SK-N-SH (cell line): ENCODE data around the gene C6. TPM values are rescaled to one million over a fixed set of nuclear protein-coding genes. Genes with fewer than 3 reads are reported as not detected.

Source experiments
- CTCF ChIA-PET: fragments of 300-600, 350-600 bp; formaldehyde crosslinking; extraction: SDS; loops from one replicate; lab custom pipeline; 2021; lab: Yijun Ruan, JAX
- POLR2A ChIA-PET: fragments of 350-600 bp; sonication (Branson Sonifier 250); formaldehyde crosslinking; extraction: SDS; loops from one replicate; lab custom pipeline; 2020; ENCODE audit warnings: antibody characterized with exemption, inconsistent platforms; lab: Yijun Ruan, JAX
- DNase-seq: peaks from one replicate; pipeline ENCODE4 v3.0.0; 2012
- H2AFZ ChIP-seq: fragments of 200-600 bp; sonication (generic); 2 replicates; pipeline ENCODE4 v1.8.1; 2016; ENCODE audit warnings: antibody characterized with exemption, mild to moderate bottlenecking, low read depth
- H3F3A ChIP-seq: fragments of 200-600 bp; sonication (generic); replicated peaks from 2 replicates; pipeline ENCODE3; 2016; ENCODE audit warnings: antibody characterized with exemption, mild to moderate bottlenecking; ENCODE audit not compliant: insufficient read depth
- H3K27ac ChIP-seq, 2 experiments: fragments of 200-500 bp in 1 of 2; fragments of 200-600 bp in 1 of 2; sonication (Bioruptor generic) in 1 of 2; sonication (generic), shearing (Covaris generic) in 1 of 2; 2 replicates each; pipeline versions ENCODE4 v1.5.1 to v1.6.1; 2014 to 2016; ENCODE audit warnings: low read depth in 2 of 2, inconsistent platforms in 1 of 2, low read length in 1 of 2, mild to moderate bottlenecking in 1 of 2, mixed read lengths in 1 of 2
- H3K27me3 ChIP-seq: fragments of 200-600 bp; sonication (generic), shearing (Covaris generic); 2 replicates; pipeline ENCODE4 v1.6.1; 2016; ENCODE audit warnings: mixed run types; ENCODE audit not compliant: insufficient read depth
- H3K36me3 ChIP-seq, 2 experiments: fragments of 200-500 bp in 1 of 2; fragments of 200-600 bp in 1 of 2; sonication (Bioruptor generic) in 1 of 2; sonication (generic) in 1 of 2; replicated peaks in 1 of 2; 2 replicates each; pipeline versions ENCODE3 to v1.5.1; 2014 to 2016; ENCODE audit warnings: low read length in 1 of 2, mild to moderate bottlenecking in 1 of 2; ENCODE audit not compliant: insufficient read depth in 2 of 2, control insufficient read depth in 1 of 2
- H3K4me1 ChIP-seq, 2 experiments: fragments of 200-500 bp in 1 of 2; fragments of 200-600 bp in 1 of 2; sonication (Bioruptor generic) in 1 of 2; sonication (generic), shearing (Covaris generic) in 1 of 2; 2 replicates each; pipeline versions ENCODE4 v1.5.1 to v1.6.1; 2014 to 2016; ENCODE audit warnings: low read depth in 1 of 2, low read length in 1 of 2, mixed run types in 1 of 2; ENCODE audit not compliant: insufficient read depth in 2 of 2, control insufficient read depth in 1 of 2
- H3K4me2 ChIP-seq: fragments of 200-600 bp; sonication (generic), shearing (Covaris generic); 2 replicates; pipeline ENCODE4 v1.6.1; 2017; ENCODE audit warnings: mixed run types
- H3K4me3 ChIP-seq, 2 experiments: fragments of 200-500 bp in 1 of 2; fragments of 200-600 bp in 1 of 2; sonication (Bioruptor generic) in 1 of 2; sonication (generic), shearing (Covaris generic) in 1 of 2; 2 replicates each; pipeline versions ENCODE4 v1.5.1 to v1.8.1; 2014 to 2016; ENCODE audit warnings: low read depth in 2 of 2, inconsistent platforms in 1 of 2, low read length in 1 of 2, mild to moderate bottlenecking in 1 of 2, mixed read lengths in 1 of 2, moderate library complexity in 1 of 2
- H3K79me2 ChIP-seq: fragments of 200-600 bp; sonication (generic); 2 replicates; pipeline ENCODE4 v1.8.1; 2017; ENCODE audit warnings: mild to moderate bottlenecking; ENCODE audit not compliant: insufficient read depth
- H3K9ac ChIP-seq: fragments of 200-600 bp; sonication (generic); 2 replicates; pipeline ENCODE4 v1.6.1; 2017; ENCODE audit warnings: mixed run types
- H3K9me2 ChIP-seq: fragments of 200-600 bp; sonication (generic); 2 replicates; pipeline ENCODE4 v1.6.1; 2017; ENCODE audit warnings: mixed run types
- H3K9me3 ChIP-seq: fragments of 200-600 bp; sonication (generic); 2 replicates; pipeline ENCODE4 v1.6.1; 2017; ENCODE audit warnings: mixed run types, mild to moderate bottlenecking, moderate library complexity
- H4K20me1 ChIP-seq: fragments of 200-600 bp; sonication (generic); 2 replicates; pipeline ENCODE4 v1.6.1; 2017; ENCODE audit warnings: mild to moderate bottlenecking, mixed run types; ENCODE audit not compliant: insufficient read depth
- CHD2 ChIP-seq: fragments of 150-350 bp; IDR thresholded peaks from 2 replicates; pipeline ENCODE4 v1.6.1; 2018; ENCODE audit warnings: low read length; ENCODE audit not compliant: partially characterized antibody
- FOSL2 ChIP-seq: IDR thresholded peaks from 2 replicates; pipeline ENCODE4 v1.4.0; 2012; ENCODE audit warnings: low read depth, mild to moderate bottlenecking, moderate library complexity, borderline replicate concordance
- FOXM1 ChIP-seq: IDR thresholded peaks from 2 replicates; pipeline ENCODE4 v1.4.0; 2012; ENCODE audit warnings: low read depth, mild to moderate bottlenecking
- GABPA ChIP-seq: IDR thresholded peaks from 2 replicates; pipeline ENCODE4 v1.4.0; 2012; ENCODE audit warnings: low read depth, mild to moderate bottlenecking
- JUND ChIP-seq: IDR thresholded peaks from 2 replicates; pipeline ENCODE4 v1.4.0; 2012
- MEF2A ChIP-seq: IDR thresholded peaks from 2 replicates; pipeline ENCODE4 v1.4.0; 2012; ENCODE audit warnings: low read depth, borderline replicate concordance
- MXI1 ChIP-seq: IDR thresholded peaks from 2 replicates; pipeline ENCODE4 v1.6.1; 2012; ENCODE audit warnings: mild to moderate bottlenecking, low read depth, low read length, improper control_type of control experiment
- NRF1 ChIP-seq: IDR thresholded peaks from 2 replicates; pipeline ENCODE4 v1.6.1; 2012; ENCODE audit warnings: low read depth, mild to moderate bottlenecking, low read length
- POLR2AphosphoS5 ChIP-seq: IDR thresholded peaks from 2 replicates; pipeline ENCODE4 v1.6.1; 2012; ENCODE audit warnings: low read depth, low read length
- RCOR1 ChIP-seq: fragments of 150-350 bp; IDR thresholded peaks from 2 replicates; pipeline ENCODE4 v1.6.1; 2017; ENCODE audit warnings: antibody characterized with exemption, low read length
- RFX5 ChIP-seq: IDR thresholded peaks from 2 replicates; pipeline ENCODE4 v1.6.1; 2012; ENCODE audit warnings: mild to moderate bottlenecking, improper control_type of control experiment, low read length
- TCF12 ChIP-seq: IDR thresholded peaks from 2 replicates; pipeline ENCODE4 v1.4.0; 2012
- TEAD4 ChIP-seq: IDR thresholded peaks from 2 replicates; pipeline ENCODE4 v1.4.0; 2012; ENCODE audit warnings: mild to moderate bottlenecking, borderline replicate concordance; ENCODE audit not compliant: insufficient read depth
- WGBS: methylation state at CpG from one replicate; pipeline ENCODE4 v1.1.6; 2017; ENCODE audit warnings: low lambda C conversion rate; 5-methylcytosine and 5-hydroxymethylcytosine counted together
- polyA plus RNA-seq, 3 experiments: library from polyadenylated mRNA; depleted of rRNA; stranded (reverse); fragments of >200 nt; gene quantifications; 2 replicates each; pipeline ENCODE4 v1.2.3, GENCODE V29; 2012
- TF ChIP-seq, protein P1 (sequence below): IDR thresholded peaks from 2 replicates; pipeline ENCODE4 v1.6.1; 2012; ENCODE audit warnings: mild to moderate bottlenecking, low read depth, low read length, moderate library complexity
- TF ChIP-seq, protein P2 (sequence below): fragments of 200-600 bp; sonication (generic); IDR thresholded peaks from 2 replicates; pipeline ENCODE4 v1.6.1; 2017; ENCODE audit warnings: antibody characterized with exemption, mild to moderate bottlenecking, moderate library complexity
- TF ChIP-seq, protein P3 (sequence below): IDR thresholded peaks from 2 replicates; pipeline ENCODE4 v1.4.0; 2012; ENCODE audit warnings: low read depth, borderline replicate concordance
- TF ChIP-seq, protein P4 (sequence below): IDR thresholded peaks from 2 replicates; pipeline ENCODE4; 2012
- TF ChIP-seq, protein P5 (sequence below): fragments of 150-350 bp; IDR thresholded peaks from 2 replicates; pipeline ENCODE4 v1.6.1; 2017; ENCODE audit warnings: antibody characterized with exemption, low read length, low read depth, borderline replicate concordance

The C6 gene
- polyA plus RNA-seq, 1 of the 3 experiments (the other 2 are of a cell fraction) = 0.08 TPM

DNA sequence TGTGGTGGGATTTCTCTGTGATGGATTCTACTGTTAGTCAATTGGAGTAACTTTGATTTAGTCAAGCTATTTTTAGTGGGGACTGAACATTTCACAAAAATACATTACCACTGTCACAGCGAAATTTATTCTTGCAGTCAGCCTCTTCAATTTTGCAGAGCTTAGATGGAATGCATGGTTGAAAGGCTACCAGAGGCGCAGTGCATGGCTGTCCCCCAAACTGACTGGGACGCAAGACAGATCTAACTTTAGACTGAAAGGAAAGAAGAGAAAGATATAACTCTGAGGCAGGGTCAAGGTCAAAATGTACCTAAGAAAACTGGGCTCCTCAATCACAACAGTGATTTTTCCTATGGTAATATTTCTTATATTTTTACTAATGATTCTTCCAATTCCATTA, 13.7 kb downstream of the C6 start (continued):
- TF ChIP-seq CHD2 = no peak
- TF ChIP-seq, protein P1, sequence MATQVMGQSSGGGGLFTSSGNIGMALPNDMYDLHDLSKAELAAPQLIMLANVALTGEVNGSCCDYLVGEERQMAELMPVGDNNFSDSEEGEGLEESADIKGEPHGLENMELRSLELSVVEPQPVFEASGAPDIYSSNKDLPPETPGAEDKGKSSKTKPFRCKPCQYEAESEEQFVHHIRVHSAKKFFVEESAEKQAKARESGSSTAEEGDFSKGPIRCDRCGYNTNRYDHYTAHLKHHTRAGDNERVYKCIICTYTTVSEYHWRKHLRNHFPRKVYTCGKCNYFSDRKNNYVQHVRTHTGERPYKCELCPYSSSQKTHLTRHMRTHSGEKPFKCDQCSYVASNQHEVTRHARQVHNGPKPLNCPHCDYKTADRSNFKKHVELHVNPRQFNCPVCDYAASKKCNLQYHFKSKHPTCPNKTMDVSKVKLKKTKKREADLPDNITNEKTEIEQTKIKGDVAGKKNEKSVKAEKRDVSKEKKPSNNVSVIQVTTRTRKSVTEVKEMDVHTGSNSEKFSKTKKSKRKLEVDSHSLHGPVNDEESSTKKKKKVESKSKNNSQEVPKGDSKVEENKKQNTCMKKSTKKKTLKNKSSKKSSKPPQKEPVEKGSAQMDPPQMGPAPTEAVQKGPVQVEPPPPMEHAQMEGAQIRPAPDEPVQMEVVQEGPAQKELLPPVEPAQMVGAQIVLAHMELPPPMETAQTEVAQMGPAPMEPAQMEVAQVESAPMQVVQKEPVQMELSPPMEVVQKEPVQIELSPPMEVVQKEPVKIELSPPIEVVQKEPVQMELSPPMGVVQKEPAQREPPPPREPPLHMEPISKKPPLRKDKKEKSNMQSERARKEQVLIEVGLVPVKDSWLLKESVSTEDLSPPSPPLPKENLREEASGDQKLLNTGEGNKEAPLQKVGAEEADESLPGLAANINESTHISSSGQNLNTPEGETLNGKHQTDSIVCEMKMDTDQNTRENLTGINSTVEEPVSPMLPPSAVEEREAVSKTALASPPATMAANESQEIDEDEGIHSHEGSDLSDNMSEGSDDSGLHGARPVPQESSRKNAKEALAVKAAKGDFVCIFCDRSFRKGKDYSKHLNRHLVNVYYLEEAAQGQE = no peak
- TF ChIP-seq, all 33 proteins: peak for 0

DNA sequence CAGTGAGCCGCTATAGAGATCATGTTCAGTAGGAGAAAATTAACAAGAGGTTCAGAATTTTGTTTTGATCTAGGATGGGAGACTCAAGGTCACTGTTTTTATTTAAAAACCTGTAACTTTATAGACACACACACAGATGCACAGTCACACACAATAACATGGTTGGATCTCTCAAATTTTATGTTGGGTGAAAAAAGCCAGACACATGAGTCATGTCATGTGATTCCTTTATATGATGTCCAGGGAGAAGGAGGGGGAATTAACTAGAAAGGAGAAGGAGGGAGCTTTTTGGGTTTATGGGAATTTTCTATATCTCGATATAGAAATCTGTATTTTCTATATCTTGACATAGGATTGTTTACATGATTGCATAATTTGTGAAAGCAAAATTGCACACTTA, 17.1 kb downstream of the C6 start:
- no peaks in the 10 kb centered on the region for H3K4me1 ChIP-seq
- H3K4me2 ChIP-seq = no peak overlapping the region
- ChIA-PET CTCF (no interaction called here), POLR2A (no interaction called here)
- H3F3A ChIP-seq = no peaks in the 10 kb centered on the region
- no peaks in the 10 kb centered on the region for H3K9me2 ChIP-seq
- H3K36me3 ChIP-seq = no peaks in the 10 kb centered on the region
- no peak overlapping the region for H3K4me3 ChIP-seq
- no peaks in the 10 kb centered on the region for H3K27me3 ChIP-seq
- H2AFZ ChIP-seq = no peak overlapping the region
- no peak overlapping the region for H3K27ac ChIP-seq
- TF ChIP-seq, protein P2, sequence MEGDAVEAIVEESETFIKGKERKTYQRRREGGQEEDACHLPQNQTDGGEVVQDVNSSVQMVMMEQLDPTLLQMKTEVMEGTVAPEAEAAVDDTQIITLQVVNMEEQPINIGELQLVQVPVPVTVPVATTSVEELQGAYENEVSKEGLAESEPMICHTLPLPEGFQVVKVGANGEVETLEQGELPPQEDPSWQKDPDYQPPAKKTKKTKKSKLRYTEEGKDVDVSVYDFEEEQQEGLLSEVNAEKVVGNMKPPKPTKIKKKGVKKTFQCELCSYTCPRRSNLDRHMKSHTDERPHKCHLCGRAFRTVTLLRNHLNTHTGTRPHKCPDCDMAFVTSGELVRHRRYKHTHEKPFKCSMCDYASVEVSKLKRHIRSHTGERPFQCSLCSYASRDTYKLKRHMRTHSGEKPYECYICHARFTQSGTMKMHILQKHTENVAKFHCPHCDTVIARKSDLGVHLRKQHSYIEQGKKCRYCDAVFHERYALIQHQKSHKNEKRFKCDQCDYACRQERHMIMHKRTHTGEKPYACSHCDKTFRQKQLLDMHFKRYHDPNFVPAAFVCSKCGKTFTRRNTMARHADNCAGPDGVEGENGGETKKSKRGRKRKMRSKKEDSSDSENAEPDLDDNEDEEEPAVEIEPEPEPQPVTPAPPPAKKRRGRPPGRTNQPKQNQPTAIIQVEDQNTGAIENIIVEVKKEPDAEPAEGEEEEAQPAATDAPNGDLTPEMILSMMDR = no peak
- no peak for TF ChIP-seq JUND
- no peak for TF ChIP-seq RCOR1
- TF ChIP-seq FOSL2 = no peak
- TF ChIP-seq TEAD4 = no peak
- no peak for TF ChIP-seq RFX5
- no peak for TF ChIP-seq MXI1
- TF ChIP-seq, protein P3, sequence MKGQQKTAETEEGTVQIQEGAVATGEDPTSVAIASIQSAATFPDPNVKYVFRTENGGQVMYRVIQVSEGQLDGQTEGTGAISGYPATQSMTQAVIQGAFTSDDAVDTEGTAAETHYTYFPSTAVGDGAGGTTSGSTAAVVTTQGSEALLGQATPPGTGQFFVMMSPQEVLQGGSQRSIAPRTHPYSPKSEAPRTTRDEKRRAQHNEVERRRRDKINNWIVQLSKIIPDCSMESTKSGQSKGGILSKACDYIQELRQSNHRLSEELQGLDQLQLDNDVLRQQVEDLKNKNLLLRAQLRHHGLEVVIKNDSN = no peak
- TF ChIP-seq TCF12 = no peak
- TF ChIP-seq, protein P4, sequence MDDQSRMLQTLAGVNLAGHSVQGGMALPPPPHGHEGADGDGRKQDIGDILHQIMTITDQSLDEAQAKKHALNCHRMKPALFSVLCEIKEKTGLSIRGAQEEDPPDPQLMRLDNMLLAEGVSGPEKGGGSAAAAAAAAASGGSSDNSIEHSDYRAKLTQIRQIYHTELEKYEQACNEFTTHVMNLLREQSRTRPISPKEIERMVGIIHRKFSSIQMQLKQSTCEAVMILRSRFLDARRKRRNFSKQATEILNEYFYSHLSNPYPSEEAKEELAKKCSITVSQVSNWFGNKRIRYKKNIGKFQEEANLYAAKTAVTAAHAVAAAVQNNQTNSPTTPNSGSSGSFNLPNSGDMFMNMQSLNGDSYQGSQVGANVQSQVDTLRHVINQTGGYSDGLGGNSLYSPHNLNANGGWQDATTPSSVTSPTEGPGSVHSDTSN = no peak
- TF ChIP-seq, protein P1 = no peak
- TF ChIP-seq, protein P5, sequence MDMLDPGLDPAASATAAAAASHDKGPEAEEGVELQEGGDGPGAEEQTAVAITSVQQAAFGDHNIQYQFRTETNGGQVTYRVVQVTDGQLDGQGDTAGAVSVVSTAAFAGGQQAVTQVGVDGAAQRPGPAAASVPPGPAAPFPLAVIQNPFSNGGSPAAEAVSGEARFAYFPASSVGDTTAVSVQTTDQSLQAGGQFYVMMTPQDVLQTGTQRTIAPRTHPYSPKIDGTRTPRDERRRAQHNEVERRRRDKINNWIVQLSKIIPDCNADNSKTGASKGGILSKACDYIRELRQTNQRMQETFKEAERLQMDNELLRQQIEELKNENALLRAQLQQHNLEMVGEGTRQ = no peak
- no peak for TF ChIP-seq FOXM1
- no peak for TF ChIP-seq GABPA
- TF ChIP-seq POLR2AphosphoS5 = no peak
- TF ChIP-seq NRF1 = no peak
- TF ChIP-seq MEF2A = no peak
- H3K79me2 ChIP-seq = no peaks in the 10 kb centered on the region
- H3K9me3 ChIP-seq = no peaks in the 10 kb centered on the region
- no peak for DNase-seq
- WGBS = 54% methylated on average over 2 of the region's 2 CpGs
- no peak overlapping the region for H3K9ac ChIP-seq
- no peaks in the 10 kb centered on the region for H4K20me1 ChIP-seq
